ENCODE data around the gene SELENOF. TPM values are rescaled to one million over a fixed set of nuclear protein-coding genes. Genes with fewer than 3 reads are reported as not detected.

Gene SELENOF
- total RNA-seq, 4 donors from 2014 or later: 32.0 to 130 (median 77.9) TPM

DNA sequence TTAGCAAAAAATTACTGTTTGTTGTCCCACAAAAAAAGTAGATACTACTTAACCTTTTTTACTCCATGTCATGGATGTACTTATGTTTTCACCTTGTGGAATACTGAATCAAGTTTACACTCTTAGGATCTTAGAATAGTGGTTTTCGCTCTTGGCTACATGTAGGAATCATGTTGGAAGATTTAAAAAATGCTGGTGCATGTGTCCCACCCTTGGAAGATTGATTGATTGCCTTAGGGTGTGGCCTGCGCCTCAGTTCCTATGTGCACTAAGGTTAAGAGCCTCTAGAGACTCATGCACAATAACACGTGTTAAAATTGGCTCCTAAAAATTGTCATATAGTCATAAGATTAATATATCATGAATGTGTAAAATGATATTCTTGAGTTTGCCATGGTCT, 25.5 kb upstream of the SELENOF start:
- Histone ChIP-seq H3K9me3 (no peaks in the 10 kb centered on the region), H3K27ac (no peak overlapping the region), H3K27me3 (no peaks in the 10 kb centered on the region), H3K4me1 (no peaks in the 10 kb centered on the region), H3K36me3 (no peaks in the 10 kb centered on the region), H3K4me3 (no peak overlapping the region)
- no peak for DNase-seq
- 85% methylated on average over 3 of the region's 3 CpGs; no CpG with 5 or more reads in 1 of the 2 donors for WGBS, 2 donors (ENCODE audit: low coverage in 1 of 2)
- TF ChIP-seq, protein P1, sequence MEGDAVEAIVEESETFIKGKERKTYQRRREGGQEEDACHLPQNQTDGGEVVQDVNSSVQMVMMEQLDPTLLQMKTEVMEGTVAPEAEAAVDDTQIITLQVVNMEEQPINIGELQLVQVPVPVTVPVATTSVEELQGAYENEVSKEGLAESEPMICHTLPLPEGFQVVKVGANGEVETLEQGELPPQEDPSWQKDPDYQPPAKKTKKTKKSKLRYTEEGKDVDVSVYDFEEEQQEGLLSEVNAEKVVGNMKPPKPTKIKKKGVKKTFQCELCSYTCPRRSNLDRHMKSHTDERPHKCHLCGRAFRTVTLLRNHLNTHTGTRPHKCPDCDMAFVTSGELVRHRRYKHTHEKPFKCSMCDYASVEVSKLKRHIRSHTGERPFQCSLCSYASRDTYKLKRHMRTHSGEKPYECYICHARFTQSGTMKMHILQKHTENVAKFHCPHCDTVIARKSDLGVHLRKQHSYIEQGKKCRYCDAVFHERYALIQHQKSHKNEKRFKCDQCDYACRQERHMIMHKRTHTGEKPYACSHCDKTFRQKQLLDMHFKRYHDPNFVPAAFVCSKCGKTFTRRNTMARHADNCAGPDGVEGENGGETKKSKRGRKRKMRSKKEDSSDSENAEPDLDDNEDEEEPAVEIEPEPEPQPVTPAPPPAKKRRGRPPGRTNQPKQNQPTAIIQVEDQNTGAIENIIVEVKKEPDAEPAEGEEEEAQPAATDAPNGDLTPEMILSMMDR (IDR thresholded peaks at IDR 0.05): no peak
- TF ChIP-seq POLR2A (IDR thresholded peaks at IDR 0.05) (no peak), POLR2AphosphoS5 (IDR thresholded peaks at IDR 0.05) (no peak), EP300 (IDR thresholded peaks at IDR 0.05; ENCODE audit: low read depth) (no peak)
- intact Hi-C loops (cut with DNase I; ENCODE audit: low total_unique reads): no loop called here
- in situ Hi-C loops (cut with MboI; ENCODE audit: low pct_ligation_motif_present in 1 of 4, low pct_unique_long_range_greater_than_20kb in 1 of 4, low sequenced_read_pairs in 3 of 4): no loop called here

DNA sequence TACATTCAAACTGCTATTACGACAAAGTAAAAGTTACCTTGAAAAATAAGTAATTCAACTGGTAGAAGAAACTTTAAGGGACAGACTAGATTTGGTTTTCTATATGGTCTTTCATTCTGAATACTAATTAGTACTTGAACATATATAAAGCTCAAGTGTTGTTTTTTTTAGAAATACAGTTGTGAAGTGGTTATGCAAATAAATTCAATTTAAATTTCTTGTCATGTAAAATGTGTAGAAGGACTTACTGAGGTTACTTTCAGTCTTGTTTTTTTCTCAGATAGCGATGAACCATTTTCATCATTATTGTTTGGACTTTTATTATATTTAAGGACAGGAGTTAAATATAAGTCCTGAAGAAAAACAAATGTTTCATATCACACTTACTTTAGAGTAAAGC, 24.9 kb upstream of the SELENOF start:
- no peaks in the 10 kb centered on the region for H3K36me3 ChIP-seq
- WGBS, 2 donors (ENCODE audit: low coverage in 1 of 2): 92 to 100% methylated on average over 2 of the region's 2 CpGs
- TF ChIP-seq EP300 (IDR thresholded peaks at IDR 0.05; ENCODE audit: low read depth): no peak
- TF ChIP-seq POLR2AphosphoS5 (IDR thresholded peaks at IDR 0.05): no peak
- TF ChIP-seq, protein P1 (IDR thresholded peaks at IDR 0.05): no peak
- no peak for TF ChIP-seq POLR2A (IDR thresholded peaks at IDR 0.05)
- intact Hi-C loops (cut with DNase I; ENCODE audit: low total_unique reads): no loop called here
- H3K4me1 ChIP-seq: no peaks in the 10 kb centered on the region
- no peak overlapping the region for H3K27ac ChIP-seq
- no peaks in the 10 kb centered on the region for H3K27me3 ChIP-seq
- in situ Hi-C loops (cut with MboI; ENCODE audit: low pct_ligation_motif_present in 1 of 4, low pct_unique_long_range_greater_than_20kb in 1 of 4, low sequenced_read_pairs in 3 of 4): no loop called here
- H3K9me3 ChIP-seq: no peaks in the 10 kb centered on the region
- no peak overlapping the region for H3K4me3 ChIP-seq
- no peak for DNase-seq

DNA sequence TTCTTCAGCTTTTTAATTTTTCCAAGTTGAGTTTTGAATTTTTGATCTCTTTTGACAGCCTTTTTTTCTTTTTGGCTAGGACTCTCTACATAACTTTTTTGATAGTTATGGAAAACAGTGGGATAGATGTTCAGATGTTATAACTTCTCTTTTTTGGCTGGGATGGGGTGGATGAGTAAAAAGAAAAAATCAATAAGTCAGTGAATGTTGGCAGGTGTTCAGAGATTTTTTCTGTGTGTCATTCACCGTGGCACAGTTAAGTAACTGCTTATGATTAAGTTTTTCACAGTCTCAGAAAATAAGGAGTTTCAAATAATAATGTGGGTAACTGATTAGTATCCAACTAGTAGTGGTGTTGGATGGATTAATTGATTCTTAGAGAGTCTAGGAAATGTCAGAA, 24.5 kb upstream of the SELENOF start:
- no peaks in the 10 kb centered on the region for H3K36me3 ChIP-seq
- H3K4me3 ChIP-seq: no peak overlapping the region
- 59 to 67% methylated on average over 1 of the region's 1 CpG for WGBS, 2 donors (ENCODE audit: low coverage in 1 of 2)
- in situ Hi-C loops (cut with MboI; ENCODE audit: low pct_ligation_motif_present in 1 of 4, low pct_unique_long_range_greater_than_20kb in 1 of 4, low sequenced_read_pairs in 3 of 4): no loop called here
- H3K27ac ChIP-seq: no peak overlapping the region
- DNase-seq: no peak
- intact Hi-C loops (cut with DNase I; ENCODE audit: low total_unique reads): no loop called here
- H3K4me1 ChIP-seq: no peaks in the 10 kb centered on the region
- no peaks in the 10 kb centered on the region for H3K27me3 ChIP-seq
- TF ChIP-seq, protein P1 (IDR thresholded peaks at IDR 0.05): no peak
- no peak for TF ChIP-seq POLR2A (IDR thresholded peaks at IDR 0.05)
- TF ChIP-seq POLR2AphosphoS5 (IDR thresholded peaks at IDR 0.05): no peak
- TF ChIP-seq EP300 (IDR thresholded peaks at IDR 0.05; ENCODE audit: low read depth): no peak
- H3K9me3 ChIP-seq: no peaks in the 10 kb centered on the region

DNA sequence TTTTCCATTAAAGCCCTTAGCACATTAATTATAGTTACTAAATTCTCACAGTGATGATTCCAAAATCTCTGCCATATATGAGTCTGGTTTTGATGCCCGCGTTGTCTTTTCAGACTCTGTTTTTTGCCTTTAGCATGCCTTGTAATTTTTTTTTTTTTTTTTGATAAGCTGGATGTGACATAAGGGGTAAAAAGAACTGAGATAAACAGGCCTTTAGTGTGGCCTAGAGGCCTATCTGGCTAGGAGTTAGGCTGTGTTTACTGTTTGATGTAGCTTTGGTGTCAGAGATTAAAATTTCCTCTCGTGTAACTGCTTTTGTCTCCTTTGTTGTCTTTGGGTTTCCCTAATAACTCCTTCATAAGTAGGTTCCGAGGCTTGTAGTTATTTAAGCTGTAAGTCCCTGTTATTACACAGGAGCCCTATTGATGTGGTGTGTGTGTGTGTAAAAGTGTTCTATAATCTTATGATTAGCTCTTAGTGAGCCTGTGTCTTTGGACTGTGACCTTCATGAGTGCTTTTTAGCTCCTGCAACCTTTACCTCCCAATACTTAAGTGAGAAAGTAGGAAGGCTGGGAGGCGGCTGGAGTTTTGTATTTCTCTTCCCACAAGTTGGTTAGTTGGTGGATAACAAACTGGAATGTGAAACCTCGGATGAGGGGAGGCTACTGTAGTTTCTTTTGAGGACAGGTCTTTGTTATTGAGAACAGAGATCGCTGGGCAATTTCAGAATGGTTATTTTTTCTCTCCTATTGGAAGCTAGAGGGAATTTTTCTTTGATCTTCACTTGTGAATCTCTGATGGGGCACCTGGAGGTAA, 19.8 kb upstream of the SELENOF start:
- Histone ChIP-seq H3K9me3 (no peaks in the 10 kb centered on the region), H3K27ac (no peak overlapping the region), H3K27me3 (no peaks in the 10 kb centered on the region), H3K4me3 (no peak overlapping the region), H3K36me3 (no peaks in the 10 kb centered on the region), H3K4me1 (peaks cover 0 to 6% (median 3%) of the 10 kb centered on the region in 4 donors)
- in situ Hi-C loops (cut with MboI; ENCODE audit: low pct_ligation_motif_present in 1 of 4, low pct_unique_long_range_greater_than_20kb in 1 of 4, low sequenced_read_pairs in 3 of 4) (no loop called here), intact Hi-C loops (cut with DNase I; ENCODE audit: low total_unique reads) (no loop called here)
- WGBS, 2 donors (ENCODE audit: low coverage in 1 of 2): 84 to 87% methylated on average over 7 of the region's 7 CpGs
- TF ChIP-seq POLR2A (IDR thresholded peaks at IDR 0.05) (no peak), EP300 (IDR thresholded peaks at IDR 0.05; ENCODE audit: low read depth) (no peak)
- DNase-seq: no peak
